ENCODE data around the gene CDC40. TPM values are rescaled to one million over a fixed set of nuclear protein-coding genes. Genes with fewer than 3 reads are reported as not detected.

The CDC40 gene
- total RNA-seq, 1 experiment from 2014 or later = 37.0 TPM

- TF ChIP-seq REST (IDR thresholded peaks at IDR 0.05; ENCODE audit: insufficient read depth in 1 of 2, low read depth in 2 of 2, low read length in 1 of 2) (no peak), SIN3A (IDR thresholded peaks at IDR 0.05; ENCODE audit: borderline replicate concordance, insufficient read depth, low read depth, low read length) (no peak), TCF7L2 (IDR thresholded peaks at IDR 0.05; ENCODE audit: low read depth, low read length) (no peak), POLR2AphosphoS5 (IDR thresholded peaks at IDR 0.05; ENCODE audit: low read depth, low read length) (no peak), CTCF (IDR thresholded peaks at IDR 0.05) (no peak)
- Histone ChIP-seq H3K4me3 (ENCODE audit: low read depth in 2 of 2, low read length in 2 of 2) (no peak overlapping the region), H3K27ac (ENCODE audit: low read length) (peak overlapping the region; percentile 20; the same call in 1 of the 2 replicates), H3K4me1 (ENCODE audit: control insufficient read depth, insufficient read depth, low read length) (peaks cover 28% of the 10 kb centered on the region), H3K36me3 (ENCODE audit: control insufficient read depth, insufficient read depth, low read length) (peaks cover 1% of the 10 kb centered on the region; the same call in 1 of the 2 replicates), H3K9me3 (ENCODE audit: control insufficient read depth, insufficient read depth, low read depth, low read length) (no peaks in the 10 kb centered on the region), H3K27me3 (ENCODE audit: control insufficient read depth, insufficient read depth, low read length) (no peaks in the 10 kb centered on the region)
- in situ Hi-C loops (cut with HindIII; ENCODE audit: low pct_unique_long_range_greater_than_20kb, low sequenced_read_pairs) (no loop called here), intact Hi-C loops (cut with micrococcal nuclease; ENCODE audit: unreplicated experiment) (no loop called here)
- POLR2A ChIA-PET = no interaction called here
- ATAC-seq = peak; percentile 39; the same call in 1 of the 2 replicates
- BruUV-seq (replicated peaks) = no TSS peak
- no peak for DNase-seq (ENCODE audit: low read depth, low spot score)
- CTCF ChIA-PET = interaction anchor here (0.6 kb wide), 1 partner anchor 66 kb away, joined by 3 read pairs; no protein-coding TSS in a partner anchor
Observed at GRCh38 chr6:110185879-110186278, 5.7 kb downstream of the CDC40 start.

- TF ChIP-seq CTCF (IDR thresholded peaks at IDR 0.05) (no peak), TCF7L2 (IDR thresholded peaks at IDR 0.05; ENCODE audit: low read depth, low read length) (no peak)
- Histone ChIP-seq H3K9me3 (ENCODE audit: control insufficient read depth, insufficient read depth, low read depth, low read length) (no peaks in the 10 kb centered on the region), H3K27ac (ENCODE audit: low read length) (no peak overlapping the region), H3K36me3 (ENCODE audit: control insufficient read depth, insufficient read depth, low read length) (peaks cover 3% of the 10 kb centered on the region), H3K4me1 (ENCODE audit: control insufficient read depth, insufficient read depth, low read length) (peaks cover 4% of the 10 kb centered on the region; the same call in 1 of the 2 replicates), H3K4me3 (ENCODE audit: low read depth in 2 of 2, low read length in 2 of 2) (no peak overlapping the region), H3K27me3 (ENCODE audit: control insufficient read depth, insufficient read depth, low read length) (no peaks in the 10 kb centered on the region)
- ATAC-seq (no peak), DNase-seq (ENCODE audit: low read depth, low spot score) (no peak)
- ChIA-PET POLR2A (no interaction called here), CTCF (no interaction called here)
- in situ Hi-C loops (cut with HindIII; ENCODE audit: low pct_unique_long_range_greater_than_20kb, low sequenced_read_pairs) (no loop called here), intact Hi-C loops (cut with micrococcal nuclease; ENCODE audit: unreplicated experiment) (no loop called here)
- no TSS peak for BruUV-seq (replicated peaks)
Observed at GRCh38 chr6:110188791-110189190, 8.6 kb downstream of the CDC40 start.
